ENCODE data around the gene HPCAL1.

DNA sequence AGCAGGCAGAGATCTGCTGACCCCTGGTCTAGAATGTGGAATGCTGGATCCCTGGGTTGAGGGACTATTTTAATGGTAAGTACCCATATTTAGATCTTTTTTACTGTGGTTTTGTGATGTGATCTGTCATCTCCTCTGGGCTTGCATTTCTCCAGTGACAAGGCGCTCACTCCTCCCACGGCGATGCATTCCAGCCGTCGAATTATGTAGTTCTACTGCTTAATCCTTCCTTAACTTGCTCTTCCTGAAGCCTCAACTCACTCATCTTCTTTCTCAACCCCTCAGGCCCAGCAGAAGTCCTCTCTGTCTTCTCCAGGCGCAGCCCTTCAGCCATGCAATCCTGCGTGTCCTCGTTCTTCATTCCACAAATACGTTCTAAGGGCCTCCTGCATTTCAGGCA lies 51.2 kb downstream of the HPCAL1 start:
- TF ChIP-seq POLR2A (IDR thresholded peaks at IDR 0.05; ENCODE audit: low read depth, low read length) (no peak), POLR2AphosphoS5 (IDR thresholded peaks at IDR 0.05; ENCODE audit: low read depth, low read length) (no peak), TAF1 (IDR thresholded peaks at IDR 0.05; ENCODE audit: low read depth, low read length) (no peak), SPI1 (IDR thresholded peaks at IDR 0.05; ENCODE audit: low read depth, low read length) (no peak)

Measured in GM12891 (cell line).